DND-41 (cell line): ENCODE data around the gene ALDH16A1.

Experiments used
- ATAC-seq: fragments of 200-7000 bp; cut with Tn5 transposase; 3 replicates; pipeline ENCODE4 v1.9.1; 2021; ENCODE audit warnings: low read depth; ENCODE audit not compliant: insufficient read depth
- DNase-seq: peaks from one replicate; pipeline ENCODE4 v3.0.0-alpha.2; 2020
- H2AFZ ChIP-seq: 2 replicates; pipeline ENCODE4 v1.6.0; 2012; ENCODE audit warnings: low read depth, low read length
- H3K27ac ChIP-seq: 2 replicates; pipeline ENCODE4 v1.5.1; 2012; ENCODE audit warnings: low read length, inconsistent platforms
- H3K27me3 ChIP-seq: fragments of 200-600 bp; sonication (generic); 2 replicates; pipeline ENCODE4 v1.6.0; 2012; ENCODE audit warnings: low read length, mild to moderate bottlenecking, inconsistent platforms; ENCODE audit not compliant: insufficient read depth, poor library complexity
- H3K36me3 ChIP-seq: 2 replicates; pipeline ENCODE4 v1.5.1; 2012; ENCODE audit warnings: low read length, inconsistent platforms; ENCODE audit not compliant: insufficient read depth
- H3K4me1 ChIP-seq: 2 replicates; pipeline ENCODE4 v1.5.1; 2012; ENCODE audit warnings: mild to moderate bottlenecking, low read length; ENCODE audit not compliant: insufficient read depth
- H3K4me2 ChIP-seq: 2 replicates; pipeline ENCODE4 v1.6.0; 2012; ENCODE audit warnings: mild to moderate bottlenecking, moderate library complexity, low read length, inconsistent platforms; ENCODE audit not compliant: insufficient read depth
- H3K4me3 ChIP-seq, 2 experiments: fragments of 200-600 bp in 1 of 2; shearing (Covaris generic) in 1 of 2; 2 replicates each; pipeline ENCODE4 v1.5.1; 2012 to 2016; ENCODE audit warnings: inconsistent platforms in 2 of 2, low read length in 2 of 2, mild to moderate bottlenecking in 2 of 2, low read depth in 1 of 2, moderate library complexity in 1 of 2
- H3K79me2 ChIP-seq: 2 replicates; pipeline ENCODE4 v1.6.0; 2012; ENCODE audit warnings: low read length, inconsistent platforms; ENCODE audit not compliant: insufficient read depth
- H3K9ac ChIP-seq: 2 replicates; pipeline ENCODE4 v1.6.0; 2012; ENCODE audit warnings: low read depth, mild to moderate bottlenecking, inconsistent platforms, low read length, moderate library complexity
- H3K9me3 ChIP-seq: 2 replicates; pipeline ENCODE4 v1.5.1; 2012; ENCODE audit warnings: low read length, moderate library complexity, mild to moderate bottlenecking, inconsistent platforms; ENCODE audit not compliant: insufficient read depth, severe bottlenecking
- H4K20me1 ChIP-seq: 2 replicates; pipeline ENCODE4 v1.6.0; 2012; ENCODE audit warnings: low read length; ENCODE audit not compliant: insufficient read depth
- CTCF ChIP-seq: IDR thresholded peaks from 2 replicates; pipeline ENCODE4 v1.5.1; 2012; ENCODE audit warnings: borderline replicate concordance, low read length, moderate library complexity, mild to moderate bottlenecking; ENCODE audit not compliant: poor library complexity, severe bottlenecking; ENCODE audit errors: extremely low read depth
- EZH2 ChIP-seq: IDR thresholded peaks from 3 replicates; pipeline ENCODE4 v1.6.1; 2012; ENCODE audit warnings: borderline replicate concordance, low read depth, mild to moderate bottlenecking, moderate library complexity, low read length, inconsistent platforms; ENCODE audit not compliant: severe bottlenecking

Gene ALDH16A1

GRCh38 chr19:49507803-49508494 lies 54.9 kb downstream of the ALDH16A1 start:
- Histone ChIP-seq H3K9me3 (no peaks in the 10 kb centered on the region), H3K9ac (no peak overlapping the region), H3K4me3 (no peak overlapping the region), H3K27me3 (no peaks in the 10 kb centered on the region), H3K27ac (no peak overlapping the region), H2AFZ (no peak overlapping the region), H4K20me1 (no peaks in the 10 kb centered on the region), H3K4me1 (peaks cover 3% of the 10 kb centered on the region; the same call in 1 of the 2 replicates), H3K79me2 (no peaks in the 10 kb centered on the region), H3K4me2 (no peak overlapping the region), H3K36me3 (no peaks in the 10 kb centered on the region)
- ATAC-seq = no peak
- TF ChIP-seq EZH2 = no peak
- no peak for TF ChIP-seq CTCF
- DNase-seq = no peak

GRCh38 chr19:49512970-49513745 lies 60.1 kb downstream of the ALDH16A1 start:
- ATAC-seq = peak; percentile 71

GRCh38 chr19:49513746-49514118 lies 60.7 kb downstream of the ALDH16A1 start:
- H4K20me1 ChIP-seq = no peaks in the 10 kb centered on the region
- H3K27me3 ChIP-seq = no peaks in the 10 kb centered on the region
- peak overlapping the region; percentile 82 for H2AFZ ChIP-seq
- ATAC-seq = peak; percentile 31; the same call in 1 of the 3 replicates
- H3K4me3 ChIP-seq = peak overlapping the region; percentile 45 to 63; a peak in 3 of 4 replicates
- no peaks in the 10 kb centered on the region for H3K79me2 ChIP-seq
- H3K4me2 ChIP-seq = peak overlapping the region; percentile 70
- H3K4me1 ChIP-seq = peaks cover 12% of the 10 kb centered on the region
- no peak for DNase-seq
- no peaks in the 10 kb centered on the region for H3K36me3 ChIP-seq
- H3K27ac ChIP-seq = peak overlapping the region; percentile 50; the same call in 1 of the 2 replicates
- TF ChIP-seq CTCF (no peak), EZH2 (no peak)
- H3K9me3 ChIP-seq = no peaks in the 10 kb centered on the region
- H3K9ac ChIP-seq = peak overlapping the region; percentile 69

More at GRCh38 chr19:49512970-49513745, 60.1 kb downstream of the ALDH16A1 start:
- Histone ChIP-seq H4K20me1 (no peaks in the 10 kb centered on the region), H3K9ac (peak overlapping the region; percentile 69), H3K27ac (peak overlapping the region; percentile 50), H3K4me1 (peaks cover 12% of the 10 kb centered on the region), H3K4me3 (peak overlapping the region; percentile 45 to 63), H2AFZ (peak overlapping the region; percentile 82), H3K4me2 (peak overlapping the region; percentile 70), H3K27me3 (no peaks in the 10 kb centered on the region), H3K79me2 (no peaks in the 10 kb centered on the region), H3K9me3 (no peaks in the 10 kb centered on the region), H3K36me3 (no peaks in the 10 kb centered on the region)
- no peak for TF ChIP-seq CTCF
- no peak for TF ChIP-seq EZH2
- no peak for DNase-seq
